Measurements from ENCODE around the gene CDC42BPG. TPM values are rescaled to one million over a fixed set of nuclear protein-coding genes. Genes with fewer than 3 reads are reported as not detected.

CDC42BPG gene
- total and polyA plus RNA-seq, 9 donors = 0.35 to 9.5 (median 3.2) TPM

DNA sequence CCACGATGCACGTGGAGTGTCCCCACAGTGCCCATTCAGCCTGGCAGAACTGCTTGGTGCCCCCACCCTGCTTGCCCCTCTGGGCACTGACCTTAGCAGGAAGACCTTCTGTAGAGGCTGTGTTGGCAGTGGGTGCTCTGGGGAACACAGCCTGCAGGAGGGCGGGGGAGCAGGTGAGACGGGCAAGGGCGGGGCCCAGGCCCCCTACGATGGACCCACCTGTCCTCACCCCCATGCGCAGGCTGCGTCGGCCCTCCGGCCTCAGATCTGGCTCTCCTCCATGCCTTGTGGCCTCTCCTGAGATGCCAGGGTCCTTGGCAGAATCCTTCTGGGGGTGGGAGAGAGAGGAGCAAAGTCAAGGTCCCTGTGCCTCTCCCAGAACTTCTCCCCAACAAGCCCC, 10.9 kb downstream of the CDC42BPG start:
- Histone ChIP-seq H3K4me1 (ENCODE audit: insufficient read depth) (no peaks in the 10 kb centered on the region), H3K9me3 (no peaks in the 10 kb centered on the region), H3K27me3 (no peaks in the 10 kb centered on the region), H3K36me3 (no peaks in the 10 kb centered on the region), H3K4me3 (no peak overlapping the region), H3K27ac (no peak overlapping the region)
- TF ChIP-seq EP300 (IDR thresholded peaks at IDR 0.05) = no peak
- TF ChIP-seq, protein P1, sequence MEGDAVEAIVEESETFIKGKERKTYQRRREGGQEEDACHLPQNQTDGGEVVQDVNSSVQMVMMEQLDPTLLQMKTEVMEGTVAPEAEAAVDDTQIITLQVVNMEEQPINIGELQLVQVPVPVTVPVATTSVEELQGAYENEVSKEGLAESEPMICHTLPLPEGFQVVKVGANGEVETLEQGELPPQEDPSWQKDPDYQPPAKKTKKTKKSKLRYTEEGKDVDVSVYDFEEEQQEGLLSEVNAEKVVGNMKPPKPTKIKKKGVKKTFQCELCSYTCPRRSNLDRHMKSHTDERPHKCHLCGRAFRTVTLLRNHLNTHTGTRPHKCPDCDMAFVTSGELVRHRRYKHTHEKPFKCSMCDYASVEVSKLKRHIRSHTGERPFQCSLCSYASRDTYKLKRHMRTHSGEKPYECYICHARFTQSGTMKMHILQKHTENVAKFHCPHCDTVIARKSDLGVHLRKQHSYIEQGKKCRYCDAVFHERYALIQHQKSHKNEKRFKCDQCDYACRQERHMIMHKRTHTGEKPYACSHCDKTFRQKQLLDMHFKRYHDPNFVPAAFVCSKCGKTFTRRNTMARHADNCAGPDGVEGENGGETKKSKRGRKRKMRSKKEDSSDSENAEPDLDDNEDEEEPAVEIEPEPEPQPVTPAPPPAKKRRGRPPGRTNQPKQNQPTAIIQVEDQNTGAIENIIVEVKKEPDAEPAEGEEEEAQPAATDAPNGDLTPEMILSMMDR (IDR thresholded peaks at IDR 0.05) = no peak
- no peak for TF ChIP-seq POLR2A (IDR thresholded peaks at IDR 0.05)
- intact Hi-C loops (cut with DNase I) = no loop called here
- WGBS, 3 donors = 82 to 89% (median 83%) methylated on average over 10 of the region's 10 CpGs
- no peak for DNase-seq

DNA sequence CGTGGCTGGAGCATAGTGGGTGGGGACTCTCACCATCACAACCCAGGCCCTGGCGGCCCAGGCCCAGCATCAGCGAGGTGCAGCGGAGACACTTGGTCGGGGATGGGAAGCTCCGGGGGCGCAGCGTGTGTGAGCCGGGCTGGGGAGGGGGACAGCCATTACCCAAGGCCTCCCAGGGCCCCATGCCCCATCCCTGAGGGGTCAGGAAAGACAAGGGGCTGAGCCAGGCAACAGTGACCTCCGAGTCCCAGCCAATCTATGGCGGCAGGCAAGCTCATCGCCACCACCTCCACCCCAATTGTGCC, 11.3 kb downstream of the CDC42BPG start:
- no peak for DNase-seq
- Histone ChIP-seq H3K27me3 (no peaks in the 10 kb centered on the region), H3K9me3 (no peaks in the 10 kb centered on the region), H3K4me1 (ENCODE audit: insufficient read depth) (no peaks in the 10 kb centered on the region), H3K27ac (no peak overlapping the region), H3K36me3 (no peaks in the 10 kb centered on the region), H3K4me3 (no peak overlapping the region)
- 84 to 91% (median 87%) methylated on average over 12 of the region's 12 CpGs for WGBS, 3 donors
- intact Hi-C loops (cut with DNase I) = no loop called here
- no peak for TF ChIP-seq EP300 (IDR thresholded peaks at IDR 0.05)
- TF ChIP-seq, protein P1 (IDR thresholded peaks at IDR 0.05) = no peak
- TF ChIP-seq POLR2A (IDR thresholded peaks at IDR 0.05) = no peak

DNA sequence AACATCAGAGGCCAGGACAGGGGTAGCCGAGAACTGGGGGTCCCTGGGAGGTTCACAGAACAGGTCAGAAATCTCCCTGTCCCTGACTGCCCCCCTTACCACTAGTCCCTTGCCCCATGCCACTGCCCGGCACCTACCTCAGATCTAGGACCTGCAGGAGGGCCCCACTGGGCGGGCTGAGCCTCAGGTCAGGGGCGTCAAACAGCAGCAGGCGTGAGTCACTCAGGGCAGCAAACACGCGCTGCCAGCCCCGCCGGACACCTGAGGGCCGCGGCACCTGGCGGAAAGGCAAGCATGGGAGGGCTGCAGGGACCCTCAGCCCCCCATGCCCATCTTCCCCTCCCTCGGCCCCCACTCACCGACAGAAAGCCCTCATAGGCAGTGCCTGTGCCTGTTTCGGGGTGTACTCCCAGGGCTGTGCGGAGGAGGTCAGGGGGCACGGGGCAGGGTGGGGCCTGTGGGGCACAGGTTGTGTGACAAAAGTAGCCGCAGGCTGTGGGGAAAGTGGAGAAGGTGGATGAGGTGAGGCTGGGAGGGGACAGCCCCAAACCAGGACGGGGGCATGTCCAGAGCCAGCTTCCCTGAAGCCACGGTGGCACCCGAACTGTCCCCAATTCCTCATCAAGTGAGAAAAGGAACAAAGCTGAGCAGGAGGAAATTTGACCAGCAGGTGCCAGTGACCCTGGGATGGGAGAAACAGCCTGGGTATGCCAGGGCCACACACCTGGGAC, 11.8 kb downstream of the CDC42BPG start:
- TF ChIP-seq, protein P1 (IDR thresholded peaks at IDR 0.05) = no peak
- TF ChIP-seq EP300 (IDR thresholded peaks at IDR 0.05) (no peak), POLR2A (IDR thresholded peaks at IDR 0.05) (no peak)
- Histone ChIP-seq H3K36me3 (no peaks in the 10 kb centered on the region), H3K27me3 (no peaks in the 10 kb centered on the region), H3K4me3 (no peak overlapping the region), H3K27ac (no peak overlapping the region), H3K9me3 (no peaks in the 10 kb centered on the region), H3K4me1 (ENCODE audit: insufficient read depth) (no peaks in the 10 kb centered on the region)
- 92 to 95% (median 93%) methylated on average over 13 to 21 of the region's 21 CpGs for whole genome bisulfite sequencing, 3 donors
- intact Hi-C loops (cut with DNase I) = no loop called here
- no peak for DNase-seq

DNA sequence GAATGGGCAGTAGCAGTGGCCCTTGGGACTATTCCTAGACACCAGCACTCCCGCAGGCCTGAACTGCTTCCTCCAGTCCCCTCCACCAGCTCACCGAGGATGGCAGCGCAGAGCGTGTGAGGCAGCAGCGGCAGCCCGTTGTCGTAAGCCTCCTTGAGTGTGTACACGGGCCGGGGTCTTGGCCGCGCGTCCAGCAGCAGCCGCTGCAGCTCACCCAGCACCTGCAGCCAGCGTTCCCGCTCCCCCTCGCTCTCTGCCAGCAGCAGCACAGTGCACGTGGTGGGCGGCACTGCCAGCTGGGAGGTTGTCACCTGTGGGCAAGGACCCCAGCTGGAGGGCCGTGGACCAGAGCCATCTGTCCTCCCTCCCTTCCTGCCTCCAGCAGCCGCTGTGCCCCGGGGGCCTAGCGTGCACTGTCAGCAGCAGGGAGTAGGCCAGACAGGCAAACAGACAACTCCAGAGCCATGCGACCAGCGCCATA, 13.0 kb downstream of the CDC42BPG start:
- Histone ChIP-seq H3K27ac (no peak overlapping the region), H3K36me3 (no peaks in the 10 kb centered on the region), H3K4me1 (ENCODE audit: insufficient read depth) (no peaks in the 10 kb centered on the region), H3K9me3 (no peaks in the 10 kb centered on the region), H3K27me3 (no peaks in the 10 kb centered on the region), H3K4me3 (no peak overlapping the region)
- TF ChIP-seq, protein P1 (IDR thresholded peaks at IDR 0.05) = no peak
- TF ChIP-seq POLR2A (IDR thresholded peaks at IDR 0.05) = no peak
- TF ChIP-seq EP300 (IDR thresholded peaks at IDR 0.05) = no peak
- WGBS, 3 donors = 82 to 87% (median 83%) methylated on average over 24 of the region's 24 CpGs
- DNase-seq = no peak
- intact Hi-C loops (cut with DNase I) = no loop called here
